ENCODE results near the gene BLCAP.
"Not testable (repeated sequence)": the region's sequence is repeated elsewhere in the genome, so short reads cannot be mapped to it uniquely, and the experiment has no call there.

Gene BLCAP

DNA sequence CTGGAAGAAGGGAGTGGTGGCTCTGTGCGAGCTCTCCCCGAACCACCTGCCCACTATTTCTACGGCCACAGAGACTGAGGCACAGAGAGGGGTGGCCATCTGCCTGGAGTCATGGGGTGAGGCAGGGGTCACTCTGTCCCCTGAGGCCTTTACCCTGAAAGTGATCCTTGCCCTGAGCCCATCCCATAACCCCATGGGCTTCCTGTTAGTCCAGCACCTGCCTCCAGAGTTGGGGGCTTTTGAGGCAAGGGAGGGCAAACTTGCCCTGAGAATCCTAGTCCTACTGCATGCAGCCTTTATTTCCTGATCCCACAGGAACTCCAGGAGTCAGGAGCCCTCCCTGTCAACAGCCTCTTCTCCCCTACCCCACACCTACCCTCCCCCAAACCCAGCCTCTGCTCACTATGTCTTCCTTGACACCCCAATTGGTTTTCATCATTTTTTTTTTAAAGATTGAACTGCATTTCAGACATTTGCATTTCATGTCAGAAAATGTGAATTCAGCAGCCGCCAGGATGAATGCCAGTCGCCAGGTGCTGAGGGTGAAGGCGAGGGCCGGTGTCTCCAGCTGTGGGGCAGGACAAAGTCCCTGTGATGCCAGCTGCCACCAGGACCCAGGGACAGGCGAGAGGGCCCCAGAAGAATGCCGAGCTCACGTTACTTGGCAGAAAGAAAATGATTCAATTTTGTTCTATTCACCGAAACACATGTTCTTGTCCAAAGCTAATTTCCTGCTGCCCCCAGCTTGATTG, 54.3 kb downstream of the BLCAP start:
- no peaks in the 10 kb centered on the region for H3K36me3 ChIP-seq (ENCODE audit: control insufficient read depth, insufficient read depth, low read length)
- no peak for DNase-seq (ENCODE audit: extremely low read depth, insufficient read length)
- no peak overlapping the region for H3K4me3 ChIP-seq (replicated peaks; ENCODE audit: low read depth, low read length)
- TF ChIP-seq CTCF (IDR thresholded peaks at IDR 0.05; ENCODE audit: insufficient read depth, low read length, poor library complexity, severe bottlenecking) = no peak
- H3K27me3 ChIP-seq (replicated peaks; ENCODE audit: control insufficient read depth, insufficient read depth, low read length) = no peaks in the 10 kb centered on the region; the same call in none of the 2 replicates

DNA sequence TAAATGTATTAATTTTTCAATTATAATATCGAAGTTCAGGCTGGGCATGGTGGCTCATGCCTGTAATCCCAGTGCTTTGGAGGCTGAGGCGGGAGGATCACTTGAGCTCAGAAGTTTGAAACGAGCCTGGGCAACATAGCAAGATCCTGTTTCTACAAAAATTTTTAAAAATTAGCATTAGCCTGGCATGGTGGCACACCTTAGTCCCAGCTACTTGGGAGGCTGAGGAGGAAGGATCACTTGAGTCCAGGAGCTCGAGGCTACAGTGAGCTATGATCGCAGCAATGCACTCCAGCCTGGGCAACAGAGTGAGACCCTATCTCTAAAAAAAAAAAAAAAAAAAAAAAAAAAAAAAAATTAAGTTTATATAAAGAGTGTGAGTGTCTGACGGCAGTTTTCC, 55.2 kb downstream of the BLCAP start:
- H3K27me3 ChIP-seq (replicated peaks; ENCODE audit: control insufficient read depth, insufficient read depth, low read length); H3K4me3 ChIP-seq (replicated peaks; ENCODE audit: low read depth, low read length); H3K36me3 ChIP-seq (ENCODE audit: control insufficient read depth, insufficient read depth, low read length); DNase-seq (ENCODE audit: extremely low read depth, insufficient read length): not testable (repeated sequence)

DNA sequence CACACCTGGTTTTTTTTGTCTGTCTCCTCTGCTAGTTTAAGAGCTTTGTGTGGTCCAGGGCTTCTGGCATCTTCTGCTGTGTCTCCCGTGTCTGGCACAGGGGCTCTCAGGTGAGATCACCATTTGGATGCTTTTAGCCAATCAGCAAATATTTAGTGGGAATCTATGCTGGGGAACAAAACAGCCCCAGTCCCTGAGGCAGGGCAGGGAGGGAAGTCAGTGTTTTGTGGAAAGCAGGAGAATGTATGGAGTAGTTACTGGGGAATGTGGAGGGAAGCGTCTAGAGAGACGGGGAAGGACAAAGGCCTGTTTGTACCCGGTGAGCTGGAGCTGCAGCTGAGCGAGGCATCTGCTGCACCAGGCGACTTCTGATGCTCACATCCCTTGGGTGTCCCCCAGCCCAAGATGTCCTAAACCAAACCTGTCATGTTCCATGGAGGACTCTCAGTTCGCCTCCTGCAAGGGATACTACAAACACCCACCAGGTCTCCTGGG, 55.9 kb downstream of the BLCAP start:
- H3K36me3 ChIP-seq (ENCODE audit: control insufficient read depth, insufficient read depth, low read length) = no peaks in the 10 kb centered on the region
- H3K27me3 ChIP-seq (replicated peaks; ENCODE audit: control insufficient read depth, insufficient read depth, low read length) = no peaks in the 10 kb centered on the region; the same call in none of the 2 replicates
- DNase-seq (ENCODE audit: extremely low read depth, insufficient read length) = no peak
- TF ChIP-seq CTCF (IDR thresholded peaks at IDR 0.05; ENCODE audit: insufficient read depth, low read length, poor library complexity, severe bottlenecking) = no peak
- no peak overlapping the region for H3K4me3 ChIP-seq (replicated peaks; ENCODE audit: low read depth, low read length)

DNA sequence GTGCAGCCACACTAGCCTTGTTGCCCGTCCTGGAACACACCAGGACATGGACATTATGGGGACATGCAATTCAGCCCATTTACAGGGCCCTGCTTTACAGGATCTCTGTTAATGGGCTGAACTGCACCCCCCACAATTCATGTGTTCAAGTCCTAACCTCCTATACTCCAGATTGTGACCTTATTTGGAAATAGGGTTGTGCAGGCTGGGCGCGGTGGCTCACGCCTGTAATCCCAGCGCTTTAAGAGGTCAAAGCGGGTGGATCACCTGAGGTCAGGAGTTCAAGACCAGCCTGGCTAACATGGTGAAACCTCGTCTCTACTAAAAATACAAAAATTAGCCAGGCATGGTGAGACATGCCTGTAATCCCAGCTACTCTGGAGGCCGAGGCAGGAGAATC, 57.5 kb downstream of the BLCAP start:
- DNase-seq (ENCODE audit: extremely low read depth, insufficient read length); H3K36me3 ChIP-seq (ENCODE audit: control insufficient read depth, insufficient read depth, low read length); H3K4me3 ChIP-seq (replicated peaks; ENCODE audit: low read depth, low read length); H3K27me3 ChIP-seq (replicated peaks; ENCODE audit: control insufficient read depth, insufficient read depth, low read length): not testable (repeated sequence)

DNA sequence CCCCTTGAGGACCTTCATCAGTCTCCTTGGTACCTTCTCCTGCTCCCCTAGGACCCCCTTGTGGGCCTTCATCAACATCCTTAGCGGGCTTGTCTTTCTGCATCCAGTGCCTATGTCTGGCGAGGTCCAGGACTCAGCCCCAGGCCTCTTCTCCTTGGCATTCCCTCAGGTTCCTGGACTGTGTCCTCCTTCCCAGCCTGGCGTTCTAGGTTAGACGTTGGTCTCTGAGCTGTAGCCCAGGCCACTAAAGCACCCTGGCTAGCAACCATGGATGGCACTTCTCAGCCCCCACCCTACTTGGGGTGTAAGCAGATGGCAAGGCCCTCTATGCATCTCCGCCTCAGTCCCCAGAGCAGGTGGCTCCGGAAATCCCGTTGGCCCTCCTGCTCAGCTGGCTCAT, 58.1 kb downstream of the BLCAP start:
- Histone ChIP-seq H3K36me3 (ENCODE audit: control insufficient read depth, insufficient read depth, low read length) (no peaks in the 10 kb centered on the region), H3K27me3 (replicated peaks; ENCODE audit: control insufficient read depth, insufficient read depth, low read length) (peaks cover 2% of the 10 kb centered on the region)
- no peak for DNase-seq (ENCODE audit: extremely low read depth, insufficient read length)

GRCh38 chr20:37468886-37469285, 58.8 kb downstream of the BLCAP start:
- Histone ChIP-seq H3K36me3 (ENCODE audit: control insufficient read depth, insufficient read depth, low read length) (no peaks in the 10 kb centered on the region), H3K27me3 (replicated peaks; ENCODE audit: control insufficient read depth, insufficient read depth, low read length) (peaks cover 2% of the 10 kb centered on the region), H3K4me3 (replicated peaks; ENCODE audit: low read depth, low read length) (no peak overlapping the region)
- DNase-seq (ENCODE audit: extremely low read depth, insufficient read length) = no peak
- no peak for TF ChIP-seq CTCF (IDR thresholded peaks at IDR 0.05; ENCODE audit: insufficient read depth, low read length, poor library complexity, severe bottlenecking)

More for the DNA sequence above, 58.1 kb downstream of the BLCAP start:
- H3K4me3 ChIP-seq (replicated peaks; ENCODE audit: low read depth, low read length) = no peak overlapping the region
- TF ChIP-seq CTCF (IDR thresholded peaks at IDR 0.05; ENCODE audit: insufficient read depth, low read length, poor library complexity, severe bottlenecking) = no peak

Measured in GM06990 (cell line).